PC-3 (cell line): ENCODE data around the gene RIN1. TPM values are rescaled to one million over a fixed set of nuclear protein-coding genes. Genes with fewer than 3 reads are reported as not detected.
A peak's percentile ranks its signal among the peaks of the same experiment; 100 is the strongest.

ENCODE experiments used
- ATAC-seq: fragments of 200-7000 bp; cut with Tn5 transposase; 2 replicates; pipeline ENCODE4 v1.9.1; 2020; ENCODE audit warnings: mild to moderate bottlenecking, moderate library complexity
- BruUV-seq: library from RNA; stranded (reverse); fragments of 400-500 nt; replicated peaks from 2 replicates; lab custom pipeline; 2021; lab: Mats Ljungman, UMichigan
- CTCF ChIA-PET: fragments of 300-600 bp; sonication (Branson Sonifier 250); formaldehyde crosslinking; loops from one replicate; lab custom pipeline; 2022; ENCODE audit warnings: antibody characterized with exemption; lab: Charles Lee
- POLR2A ChIA-PET: fragments of 300-600 bp; sonication (Branson Sonifier 250); formaldehyde crosslinking; loops from one replicate; lab custom pipeline; 2022; ENCODE audit warnings: antibody characterized with exemption; ENCODE audit not compliant: unreplicated experiment; lab: Charles Lee
- DNase-seq: peaks from one replicate; pipeline ENCODE4 v3.0.0-alpha.2; 2015
- H2AFZ ChIP-seq: fragments of 300-600 bp; sonication (generic); 2 replicates; pipeline ENCODE4 v1.6.0; 2016; ENCODE audit warnings: antibody characterized with exemption, low read length
- H3F3A ChIP-seq: fragments of 300-600 bp; sonication (generic); one replicate; pipeline ENCODE4 v1.6.0; 2017; ENCODE audit warnings: antibody characterized with exemption, low read length, control low read depth, mild to moderate bottlenecking; ENCODE audit not compliant: unreplicated experiment
- H3K27ac ChIP-seq: fragments of 300-600 bp; sonication (generic); 2 replicates; pipeline ENCODE4 v1.5.1; 2016; ENCODE audit warnings: mild to moderate bottlenecking, low read length
- H3K27me3 ChIP-seq: fragments of 300-600 bp; sonication (generic); 2 replicates; pipeline ENCODE4 v1.6.1; 2016; ENCODE audit warnings: low read length, mixed read lengths
- H3K36me3 ChIP-seq: fragments of 300-600 bp; sonication (generic); 2 replicates; pipeline ENCODE4 v1.6.1; 2016; ENCODE audit warnings: low read depth, mixed run types, low read length, mixed read lengths
- H3K4me1 ChIP-seq: fragments of 300-600 bp; sonication (generic); 2 replicates; pipeline ENCODE4 v1.5.1; 2016; ENCODE audit warnings: low read length; ENCODE audit not compliant: insufficient read depth
- H3K4me2 ChIP-seq: fragments of 300-600 bp; sonication (generic); 2 replicates; pipeline ENCODE4 v1.6.0; 2016; ENCODE audit warnings: low read length
- H3K4me3 ChIP-seq: fragments of 300-600 bp; sonication (generic); 2 replicates; pipeline ENCODE4 v1.5.1; 2016; ENCODE audit warnings: mild to moderate bottlenecking, low read length, mixed read lengths
- H3K79me2 ChIP-seq: fragments of 300-600 bp; sonication (generic); 2 replicates; pipeline ENCODE4 v1.6.1; 2017; ENCODE audit warnings: low read length, mixed read lengths
- H3K9ac ChIP-seq: fragments of 300-600 bp; sonication (generic); 2 replicates; pipeline ENCODE4 v1.6.0; 2016; ENCODE audit warnings: mild to moderate bottlenecking, low read length
- H3K9me2 ChIP-seq: fragments of 300-600 bp; sonication (generic); replicated peaks from 2 replicates; pipeline ENCODE4 v1.6.1; 2016; ENCODE audit warnings: mixed run types, low read length, mixed read lengths
- H3K9me3 ChIP-seq: fragments of 300-600 bp; sonication (generic); 2 replicates; pipeline ENCODE4 v1.6.1; 2016; ENCODE audit warnings: low read length, mixed read lengths
- H4K20me1 ChIP-seq: fragments of 300-600 bp; sonication (generic); 2 replicates; pipeline ENCODE4 v1.6.1; 2016; ENCODE audit warnings: low read length, mixed read lengths
- EZH2 ChIP-seq: fragments of 300-600 bp; sonication (generic); IDR thresholded peaks from one replicate; pipeline ENCODE4 v1.6.1; 2017; ENCODE audit warnings: antibody characterized with exemption, mild to moderate bottlenecking, low read length; ENCODE audit not compliant: unreplicated experiment
- EZH2phosphoT487 ChIP-seq: fragments of 300-600 bp; sonication (generic); IDR thresholded peaks from 2 replicates; pipeline ENCODE4 v1.6.1; 2018; ENCODE audit warnings: mild to moderate bottlenecking, antibody characterized with exemption, low read length, borderline replicate concordance
- intact Hi-C: fragments of 100-400 bp; cut with micrococcal nuclease; formaldehyde crosslinking; loops from 2 replicates; pipeline ENCODE4 v1.9.0; 2023
- total RNA-seq: library from RNA; depleted of rRNA; stranded (reverse); fragments of >200 nt; gene quantifications from 2 replicates; pipeline ENCODE4 v1.2.3, GENCODE V29; 2014
- TF ChIP-seq, protein P1 (sequence below): fragments of 300-600 bp; sonication (generic); conservative IDR thresholded peaks from 2 replicates; pipeline ENCODE4 v1.5.1; 2017; ENCODE audit warnings: antibody characterized with exemption, low read depth, mild to moderate bottlenecking, low read length

Gene RIN1
- total RNA-seq, 1 experiment from 2014 or later = 41.2 TPM

DNA sequence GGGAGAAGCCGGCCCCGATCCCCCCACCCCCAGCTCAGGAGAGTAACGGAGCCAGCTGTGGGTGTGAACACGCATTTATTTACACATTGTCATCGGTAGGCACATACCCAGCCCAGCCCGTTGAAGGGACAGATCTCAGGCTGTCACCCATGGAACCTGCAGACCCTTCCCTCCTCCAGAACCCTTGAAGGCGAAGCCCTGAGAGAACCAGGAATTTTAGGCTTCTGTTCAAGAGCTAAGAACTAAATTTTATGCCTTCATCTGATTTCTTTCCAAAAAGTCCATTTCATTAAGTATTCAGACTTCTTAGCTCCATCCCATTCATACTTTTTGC is 9.0 kb upstream of the RIN1 start:
- POLR2A ChIA-PET = interaction anchor here (0.6 to 0.7 kb wide), 3 partner anchors 10 to 498 kb away, joined by 3 to 4 read pairs (median 3); partner anchors contain the start of gene PELI3
- intact Hi-C loops = no loop called here
- no peak for TF ChIP-seq EZH2phosphoT487
- Histone ChIP-seq H3K36me3 (peaks cover 6% of the 10 kb centered on the region; the same call in 1 of the 2 replicates), H3K9me2 (no peaks in the 10 kb centered on the region), H3K27ac (peak overlapping the region; percentile 21; the same call in 1 of the 2 replicates), H3K27me3 (no peaks in the 10 kb centered on the region), H3F3A (no peaks in the 10 kb centered on the region), H3K9me3 (no peaks in the 10 kb centered on the region), H3K4me2 (peak overlapping the region; percentile 92), H3K4me3 (peak overlapping the region; percentile 94), H4K20me1 (no peaks in the 10 kb centered on the region), H3K4me1 (peaks cover 35% of the 10 kb centered on the region), H3K9ac (peak overlapping the region; percentile 87), H3K79me2 (peaks cover 39% of the 10 kb centered on the region), H2AFZ (peak overlapping the region; percentile 82)
- ATAC-seq = peak; percentile 4
- DNase-seq = no peak
- CTCF ChIA-PET = interaction anchor here (0.7 to 0.9 kb wide), 2 partner anchors 9 to 41 kb away, joined by 4 to 5 read pairs; partner anchors contain the start of gene RIN1
- BruUV-seq = TSS peak; percentile 8

DNA sequence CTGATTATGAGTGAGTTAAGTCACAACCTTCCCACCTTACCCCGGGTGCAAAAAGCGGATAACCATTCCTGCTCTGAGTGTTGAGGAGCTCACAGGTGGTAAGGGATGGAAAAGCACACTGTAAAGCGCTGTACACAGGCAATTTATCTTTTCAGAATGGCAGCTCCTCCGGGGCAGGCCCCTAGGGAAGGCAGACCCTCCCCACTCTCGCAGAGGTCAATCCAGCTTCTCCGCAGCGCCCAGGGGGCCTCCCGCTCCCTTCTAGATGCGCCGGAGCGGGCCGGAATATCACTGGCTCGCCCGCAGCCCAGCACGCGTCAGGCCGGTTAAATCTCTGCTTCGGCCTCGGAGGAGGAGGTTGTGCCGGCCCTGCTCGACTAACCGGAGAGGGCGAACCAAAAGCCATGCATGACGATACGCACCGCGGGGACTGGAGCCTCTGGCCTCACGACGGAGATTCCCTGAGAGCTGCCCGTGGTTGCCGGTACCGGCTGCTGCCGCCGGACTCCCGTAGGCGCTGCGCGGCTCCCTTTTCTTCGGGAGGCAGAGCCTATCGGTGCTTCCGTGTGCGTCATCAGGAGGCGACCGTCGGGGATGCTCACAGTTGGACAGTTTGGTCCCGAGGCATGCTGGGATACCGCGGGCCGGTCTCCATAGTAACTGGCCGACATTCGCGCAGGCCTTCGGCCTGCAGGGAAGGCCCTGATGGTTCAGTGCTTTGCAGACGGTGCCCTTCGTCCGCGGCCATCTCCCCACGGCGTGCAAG is 8.5 kb upstream of the RIN1 start, which contains the start of gene BRMS1:
Gene BRMS1 (minus strand): TSS at position 555 of the 766 bp plus-strand sequence. CDS start 2,870 bp downstream, outside the sequence.
- peaks cover 8% of the 10 kb centered on the region; the same call in 1 of the 2 replicates for H3K36me3 ChIP-seq
- ATAC-seq = peak; percentile 69
- ChIA-PET CTCF (interaction anchor here (0.6 to 0.9 kb wide), 3 partner anchors 9 to 42 kb away, joined by 3 to 5 read pairs (median 4); partner anchors contain the start of gene RIN1), POLR2A (interaction anchor here (0.5 to 0.7 kb wide), 3 partner anchors 10 to 122 kb away, joined by 3 to 4 read pairs (median 3); partner anchors contain the start of gene PELI3)
- peak; percentile 99 for DNase-seq
- intact Hi-C loops = no loop called here
- H3K27ac ChIP-seq = peak within 1 kb of the TSS; percentile 21; the same call in 1 of the 2 replicates
- no peak for TF ChIP-seq EZH2
- TF ChIP-seq, protein P1, sequence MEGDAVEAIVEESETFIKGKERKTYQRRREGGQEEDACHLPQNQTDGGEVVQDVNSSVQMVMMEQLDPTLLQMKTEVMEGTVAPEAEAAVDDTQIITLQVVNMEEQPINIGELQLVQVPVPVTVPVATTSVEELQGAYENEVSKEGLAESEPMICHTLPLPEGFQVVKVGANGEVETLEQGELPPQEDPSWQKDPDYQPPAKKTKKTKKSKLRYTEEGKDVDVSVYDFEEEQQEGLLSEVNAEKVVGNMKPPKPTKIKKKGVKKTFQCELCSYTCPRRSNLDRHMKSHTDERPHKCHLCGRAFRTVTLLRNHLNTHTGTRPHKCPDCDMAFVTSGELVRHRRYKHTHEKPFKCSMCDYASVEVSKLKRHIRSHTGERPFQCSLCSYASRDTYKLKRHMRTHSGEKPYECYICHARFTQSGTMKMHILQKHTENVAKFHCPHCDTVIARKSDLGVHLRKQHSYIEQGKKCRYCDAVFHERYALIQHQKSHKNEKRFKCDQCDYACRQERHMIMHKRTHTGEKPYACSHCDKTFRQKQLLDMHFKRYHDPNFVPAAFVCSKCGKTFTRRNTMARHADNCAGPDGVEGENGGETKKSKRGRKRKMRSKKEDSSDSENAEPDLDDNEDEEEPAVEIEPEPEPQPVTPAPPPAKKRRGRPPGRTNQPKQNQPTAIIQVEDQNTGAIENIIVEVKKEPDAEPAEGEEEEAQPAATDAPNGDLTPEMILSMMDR = no peak
- no peak for TF ChIP-seq EZH2phosphoT487
- H3K27me3 ChIP-seq = no peaks in the 10 kb centered on the region
- H3F3A ChIP-seq = no peaks in the 10 kb centered on the region
- H3K4me3 ChIP-seq = peak within 1 kb of the TSS; percentile 94
- H3K9me2 ChIP-seq = no peaks in the 10 kb centered on the region
- peak within 1 kb of the TSS; percentile 92 for H3K4me2 ChIP-seq
- peak within 1 kb of the TSS; percentile 82 for H2AFZ ChIP-seq
- H3K9me3 ChIP-seq = no peaks in the 10 kb centered on the region
- H3K79me2 ChIP-seq = peaks cover 39% of the 10 kb centered on the region
- no peaks in the 10 kb centered on the region for H4K20me1 ChIP-seq
- BruUV-seq = TSS peak; percentile 60
- H3K9ac ChIP-seq = peak within 1 kb of the TSS; percentile 87
- H3K4me1 ChIP-seq = peaks cover 35% of the 10 kb centered on the region

GRCh38 chr11:66343176-66343575 is 6.9 kb upstream of the RIN1 start:
- Histone ChIP-seq H3K4me2 (peak overlapping the region; percentile 92; the same call in 1 of the 2 replicates), H3K9me3 (no peaks in the 10 kb centered on the region), H3K27ac (no peak overlapping the region), H3K9ac (no peak overlapping the region), H3F3A (no peaks in the 10 kb centered on the region), H3K4me3 (no peak overlapping the region), H2AFZ (no peak overlapping the region), H4K20me1 (no peaks in the 10 kb centered on the region), H3K36me3 (peaks cover 13% of the 10 kb centered on the region; the same call in 1 of the 2 replicates), H3K4me1 (peaks cover 32% of the 10 kb centered on the region), H3K27me3 (no peaks in the 10 kb centered on the region), H3K79me2 (peaks cover 39% of the 10 kb centered on the region), H3K9me2 (no peaks in the 10 kb centered on the region)
- intact Hi-C loops = no loop called here
- DNase-seq (no peak), ATAC-seq (no peak)
- BruUV-seq = no TSS peak
- ChIA-PET POLR2A (no interaction called here), CTCF (interaction anchor here (0.6 kb wide), 1 partner anchor 43 kb away, joined by 6 read pairs; no protein-coding TSS in a partner anchor)
- TF ChIP-seq EZH2phosphoT487 = no peak
- TF ChIP-seq, protein P1 = no peak
- no peak for TF ChIP-seq EZH2
